Thyroid gland (tissue), 4 donors: ENCODE measurements around the gene SAMD4A.

Experiments used
- CTCF ChIP-seq, 6 experiments: fragments of 200-600 bp in 3 of 6; fragments of 450-650 bp in 3 of 6; sonication (generic) in 3 of 6; IDR thresholded peaks; one replicate each; pipeline ENCODE4 v1.5.1; 2016 to 2019; ENCODE audit warnings: antibody characterized with exemption in 6 of 6, mild to moderate bottlenecking in 2 of 6, inconsistent platforms in 1 of 6, moderate library complexity in 1 of 6
- POLR2A ChIP-seq, 2 donors: fragments of 450-650 bp; IDR thresholded peaks; one replicate each; pipeline ENCODE4 v1.6.1; 2017; ENCODE audit warnings: antibody characterized with exemption in 2 of 2, mild to moderate bottlenecking in 2 of 2, moderate library complexity in 1 of 2

GRCh38 chr14:54792288-54792687 lies 225.4 kb downstream of the SAMD4A start:
- no peak for TF ChIP-seq CTCF (IDR thresholded peaks at IDR 0.05)
- no peak for TF ChIP-seq POLR2A (IDR thresholded peaks at IDR 0.05)
